Type B pancreatic cell (in vitro differentiated cells): ENCODE results near the gene PRR5. TPM values are rescaled to one million over a fixed set of nuclear protein-coding genes. Genes with fewer than 3 reads are reported as not detected.

Experiments used
- DNase-seq: peaks from one replicate; pipeline ENCODE4 v3.0.0; 2021; ENCODE audit warnings: mixed read lengths; ENCODE audit not compliant: unreplicated experiment; ENCODE audit errors: extremely low spot score
- H3K27ac Mint-ChIP-seq: 2 replicates; pipeline ENCODE4 v1.8.0; 2021; ENCODE audit warnings: mild to moderate bottlenecking, mixed read lengths
- H3K27me3 Mint-ChIP-seq: 2 replicates; pipeline ENCODE4 v1.8.0; 2021; ENCODE audit warnings: mixed read lengths
- H3K36me3 Mint-ChIP-seq: 2 replicates; pipeline ENCODE4 v1.8.0; 2021; ENCODE audit warnings: mixed read lengths
- H3K4me1 Mint-ChIP-seq: one replicate; pipeline ENCODE4 v1.8.0; 2021; ENCODE audit warnings: mixed read lengths; ENCODE audit not compliant: unreplicated experiment
- H3K4me3 Mint-ChIP-seq: 2 replicates; pipeline ENCODE4 v1.8.0; 2021; ENCODE audit warnings: mild to moderate bottlenecking, mixed read lengths
- H3K9me3 Mint-ChIP-seq: 2 replicates; pipeline ENCODE4 v1.8.0; 2021; ENCODE audit warnings: mixed read lengths
- CTCF ChIP-seq: fragments of 200-600 bp; sonication (generic); conservative IDR thresholded peaks from 2 replicates; pipeline ENCODE4 v1.5.0; 2021; ENCODE audit warnings: antibody characterized with exemption, mild to moderate bottlenecking
- total RNA-seq: library from RNA; stranded (reverse); gene quantifications from 2 replicates; pipeline ENCODE4 v1.2.1, GENCODE V29; 2021; ENCODE audit warnings: low replicate concordance

PRR5 gene
- total RNA-seq, 1 donor from 2014 or later = 21.2 TPM

- Mint-ChIP-seq H3K4me1 (peaks cover 13% of the 10 kb centered on the region), H3K27me3 (peaks cover 34% of the 10 kb centered on the region), H3K9me3 (no peaks in the 10 kb centered on the region), H3K36me3 (no peaks in the 10 kb centered on the region), H3K4me3 (peak overlapping the region; percentile 78), H3K27ac (no peak overlapping the region)
- no peak for DNase-seq
- no peak for TF ChIP-seq CTCF
Measured at GRCh38 chr22:44667276-44667675, 34.7 kb upstream of the PRR5 start.

DNA sequence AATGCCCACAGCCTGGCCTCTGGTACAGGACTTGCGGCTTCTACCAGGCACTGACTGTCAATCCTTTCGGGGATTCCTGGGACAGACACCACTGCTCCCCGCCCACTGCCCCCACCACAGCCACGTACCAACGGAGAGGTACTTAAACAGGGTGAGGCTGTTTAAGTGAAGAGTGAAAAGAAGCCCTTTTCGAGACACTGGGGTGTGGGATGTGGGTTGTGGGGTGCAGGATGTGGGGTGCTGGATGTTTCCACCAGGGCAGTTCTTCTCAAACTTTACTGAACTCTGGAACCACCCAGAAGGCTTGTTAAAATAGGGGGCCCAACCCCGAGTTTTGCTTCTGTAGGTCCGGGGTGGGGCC is 34.2 kb upstream of the PRR5 start:
- no peaks in the 10 kb centered on the region for H3K9me3 Mint-ChIP-seq
- no peak for TF ChIP-seq CTCF
- H3K27ac Mint-ChIP-seq = no peak overlapping the region
- no peak for DNase-seq
- peaks cover 13% of the 10 kb centered on the region for H3K4me1 Mint-ChIP-seq
- peak overlapping the region; percentile 78 for H3K4me3 Mint-ChIP-seq
- no peaks in the 10 kb centered on the region for H3K36me3 Mint-ChIP-seq
- H3K27me3 Mint-ChIP-seq = peaks cover 34% of the 10 kb centered on the region

GRCh38 chr22:44668190-44668885 is 33.7 kb upstream of the PRR5 start:
- peak overlapping the region; percentile 78 for H3K4me3 Mint-ChIP-seq
- H3K4me1 Mint-ChIP-seq = peaks cover 13% of the 10 kb centered on the region
- DNase-seq = no peak
- no peaks in the 10 kb centered on the region for H3K36me3 Mint-ChIP-seq
- peaks cover 34% of the 10 kb centered on the region for H3K27me3 Mint-ChIP-seq
- H3K9me3 Mint-ChIP-seq = no peaks in the 10 kb centered on the region
- no peak for TF ChIP-seq CTCF
- H3K27ac Mint-ChIP-seq = no peak overlapping the region

- H3K27ac Mint-ChIP-seq = no peak overlapping the region
- peaks cover 34% of the 10 kb centered on the region for H3K27me3 Mint-ChIP-seq
- no peak for TF ChIP-seq CTCF
- peak overlapping the region; percentile 82 for H3K4me3 Mint-ChIP-seq
- H3K4me1 Mint-ChIP-seq = peaks cover 13% of the 10 kb centered on the region
- no peaks in the 10 kb centered on the region for H3K36me3 Mint-ChIP-seq
- DNase-seq = no peak
- H3K9me3 Mint-ChIP-seq = no peaks in the 10 kb centered on the region
Measured at GRCh38 chr22:44668886-44669521, 33.0 kb upstream of the PRR5 start.

DNA sequence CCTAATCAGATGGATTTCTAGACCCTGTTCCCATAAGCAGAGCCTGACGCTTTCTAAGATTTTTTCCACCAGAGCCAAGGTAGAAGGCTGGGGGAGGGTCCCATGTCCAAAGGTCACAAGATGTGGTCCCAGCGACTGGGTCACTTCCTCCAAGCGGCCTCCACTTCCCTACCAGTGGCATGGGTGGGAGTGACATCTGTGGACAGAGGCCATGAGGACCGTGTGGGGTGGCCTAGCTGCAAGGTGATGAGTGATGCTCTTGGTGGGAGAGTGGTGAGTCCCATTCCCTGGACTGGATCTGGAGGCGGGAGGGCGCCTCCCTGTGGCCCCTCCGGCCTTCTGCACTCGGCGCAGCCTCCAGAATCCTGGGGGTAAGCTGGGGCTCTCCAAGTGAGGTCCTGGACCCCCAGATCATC is 32.4 kb upstream of the PRR5 start:
- no peak for DNase-seq
- H3K4me3 Mint-ChIP-seq = peak overlapping the region; percentile 82
- H3K27me3 Mint-ChIP-seq = peaks cover 34% of the 10 kb centered on the region
- H3K36me3 Mint-ChIP-seq = no peaks in the 10 kb centered on the region
- H3K9me3 Mint-ChIP-seq = no peaks in the 10 kb centered on the region
- H3K4me1 Mint-ChIP-seq = peaks cover 13% of the 10 kb centered on the region
- peak; percentile 64 for TF ChIP-seq CTCF
- H3K27ac Mint-ChIP-seq = no peak overlapping the region
